ENCODE data around the gene TNPO3. TPM values are rescaled to one million over a fixed set of nuclear protein-coding genes. Genes with fewer than 3 reads are reported as not detected.

Gene TNPO3
- total and polyA plus RNA-seq, 10 of the 15 experiments (the other 5 are each of a cell fraction or from before 2014, with no cell fraction given): 17.6 to 91.8 (median 65.9) TPM

DNA sequence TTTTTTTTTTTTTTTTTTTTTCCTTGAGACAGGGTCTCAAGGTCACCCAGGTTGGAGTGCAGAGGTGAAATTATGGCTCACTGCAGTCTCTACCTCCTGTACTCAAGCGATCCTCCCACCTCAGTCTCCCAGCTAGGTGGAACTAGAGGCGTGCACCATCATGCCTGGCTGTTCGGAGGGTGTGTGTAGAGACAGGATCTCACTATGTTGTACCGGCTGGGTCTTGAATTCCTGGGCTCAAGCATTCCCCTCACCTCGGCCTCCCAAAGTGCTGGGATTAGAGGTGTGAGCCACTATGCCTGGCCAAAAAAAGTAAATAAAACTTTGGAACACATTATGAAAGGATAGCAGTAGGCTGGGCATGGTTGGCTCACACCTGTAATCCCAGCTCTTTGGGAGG is 39.6 kb upstream of the TNPO3 start (continued):
- TF ChIP-seq, protein P1, sequence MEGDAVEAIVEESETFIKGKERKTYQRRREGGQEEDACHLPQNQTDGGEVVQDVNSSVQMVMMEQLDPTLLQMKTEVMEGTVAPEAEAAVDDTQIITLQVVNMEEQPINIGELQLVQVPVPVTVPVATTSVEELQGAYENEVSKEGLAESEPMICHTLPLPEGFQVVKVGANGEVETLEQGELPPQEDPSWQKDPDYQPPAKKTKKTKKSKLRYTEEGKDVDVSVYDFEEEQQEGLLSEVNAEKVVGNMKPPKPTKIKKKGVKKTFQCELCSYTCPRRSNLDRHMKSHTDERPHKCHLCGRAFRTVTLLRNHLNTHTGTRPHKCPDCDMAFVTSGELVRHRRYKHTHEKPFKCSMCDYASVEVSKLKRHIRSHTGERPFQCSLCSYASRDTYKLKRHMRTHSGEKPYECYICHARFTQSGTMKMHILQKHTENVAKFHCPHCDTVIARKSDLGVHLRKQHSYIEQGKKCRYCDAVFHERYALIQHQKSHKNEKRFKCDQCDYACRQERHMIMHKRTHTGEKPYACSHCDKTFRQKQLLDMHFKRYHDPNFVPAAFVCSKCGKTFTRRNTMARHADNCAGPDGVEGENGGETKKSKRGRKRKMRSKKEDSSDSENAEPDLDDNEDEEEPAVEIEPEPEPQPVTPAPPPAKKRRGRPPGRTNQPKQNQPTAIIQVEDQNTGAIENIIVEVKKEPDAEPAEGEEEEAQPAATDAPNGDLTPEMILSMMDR (IDR thresholded peaks at IDR 0.05 in 2 of 3, conservative IDR thresholded peaks at IDR 0.05 in 1 of 3; ENCODE audit: control insufficient read depth in 2 of 3, extremely low read depth in 1 of 3, insufficient read depth in 1 of 3, low read depth in 3 of 3, low read length in 3 of 3): no peak
- TF ChIP-seq SUZ12 (IDR thresholded peaks at IDR 0.05; ENCODE audit: unreplicated experiment) (no peak), SREBF2 (IDR thresholded peaks at IDR 0.05; ENCODE audit: low read length) (no peak), RELA (IDR thresholded peaks at IDR 0.05; ENCODE audit: borderline replicate concordance, partially characterized antibody) (no peak), STAT3 (IDR thresholded peaks at IDR 0.05; ENCODE audit: low read depth, low read length) (no peak), HCFC1 (IDR thresholded peaks at IDR 0.05; ENCODE audit: low read length) (no peak)

DNA sequence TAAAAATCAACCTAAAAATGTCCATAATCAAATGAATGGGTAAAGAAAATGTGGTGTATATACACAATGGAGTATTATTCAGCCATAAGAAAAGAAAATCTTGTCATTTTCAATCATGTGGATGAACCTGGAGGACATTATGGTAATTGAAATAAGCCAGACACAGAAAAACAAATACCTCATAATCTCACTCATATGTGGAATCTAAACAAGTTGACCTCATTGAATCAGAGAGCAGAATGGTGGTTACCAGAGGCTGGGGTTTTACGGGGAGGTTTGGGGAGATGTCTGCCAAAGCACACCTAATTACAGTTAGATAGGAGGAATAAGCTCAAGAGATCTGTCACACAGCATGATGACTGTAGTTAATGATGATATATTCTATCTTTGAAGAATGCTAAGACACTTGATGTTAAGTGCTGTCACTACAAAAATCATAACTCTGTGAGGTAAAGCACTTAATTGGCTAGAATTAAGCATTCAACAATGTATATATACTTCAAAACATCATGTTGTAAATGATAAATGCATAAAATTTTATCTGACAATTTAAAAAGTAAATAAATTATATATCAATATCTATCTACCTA is 39.1 kb upstream of the TNPO3 start:
- Histone ChIP-seq H3K27me3 (replicated peaks in 1 of 2; ENCODE audit: control insufficient read depth in 2 of 2, insufficient read depth in 2 of 2, low read length in 1 of 2) (no peaks in the 10 kb centered on the region), H3K4me1 (ENCODE audit: control insufficient read depth, insufficient read depth, low read length) (peaks cover 40% of the 10 kb centered on the region), H3K9ac (ENCODE audit: control insufficient read depth, insufficient read depth, low read length) (no peak overlapping the region), H3K9me3 (replicated peaks; ENCODE audit: control insufficient read depth, insufficient read depth, low read length) (no peaks in the 10 kb centered on the region; the same call in 1 of the 3 replicates), H3K79me2 (ENCODE audit: control insufficient read depth, insufficient read depth, low read length) (no peaks in the 10 kb centered on the region), H3K36me3 (ENCODE audit: control insufficient read depth in 2 of 2, insufficient read depth in 2 of 2, low read length in 1 of 2) (no peaks in the 10 kb centered on the region), H3K27ac (ENCODE audit: control insufficient read depth, insufficient read depth) (no peak overlapping the region), H4K20me1 (ENCODE audit: control insufficient read depth, insufficient read depth) (no peaks in the 10 kb centered on the region), H2AFZ (ENCODE audit: control insufficient read depth, low read depth, low read length) (no peak overlapping the region), H3K4me2 (ENCODE audit: control insufficient read depth, insufficient read depth) (no peak overlapping the region), H3K4me3 (no peak overlapping the region)
- ChIA-PET POLR2A (no interaction called here), RAD21 (ENCODE audit: unreplicated experiment) (interaction anchor here (0.6 to 2.5 kb wide), 9 partner anchors 9 to 231 kb away, joined by 3 to 10 read pairs (median 4); partner anchors contain the start of gene ATP6V1F), CTCF (interaction anchor here (1.0 to 2.3 kb wide), 5 partner anchors 9 to 117 kb away, joined by 3 to 14 read pairs (median 9); no protein-coding TSS in a partner anchor), SMC1A (ENCODE audit: uncharacterized antibody, unreplicated experiment) (interaction anchor here (0.6 to 2.4 kb wide), 9 partner anchors 9 to 227 kb away, joined by 3 to 8 read pairs (median 5); partner anchors contain the start of genes TNPO3 and TSPAN33)
- no TSS peak for BruUV-seq (replicated peaks)
- no peak for DNase-seq (ENCODE audit: low read depth, low spot score)
- peak; percentile 37 for ATAC-seq
- WGBS (ENCODE audit: insufficient coverage, insufficient replicate concordance, low lambda C conversion rate, missing lambda C conversion rate): 13% methylated on average over 1 of the region's 1 CpG
- peak; percentile 13 for FAIRE-seq
- intact Hi-C loops (cut with micrococcal nuclease; ENCODE audit: unreplicated experiment): loop anchor here (2.0 to 5.0 kb wide), 5 partner anchors 42 to 302 kb away; partner anchors contain the start of gene CCDC136
- in situ Hi-C loops (cut with MboI): loop anchor here (5.0 kb wide), 1 partner anchor 187 kb away; no protein-coding TSS in a partner anchor
- peak; percentile 69 for TF ChIP-seq ATF7 (IDR thresholded peaks at IDR 0.05; ENCODE audit: low read depth)
- TF ChIP-seq, protein P2, sequence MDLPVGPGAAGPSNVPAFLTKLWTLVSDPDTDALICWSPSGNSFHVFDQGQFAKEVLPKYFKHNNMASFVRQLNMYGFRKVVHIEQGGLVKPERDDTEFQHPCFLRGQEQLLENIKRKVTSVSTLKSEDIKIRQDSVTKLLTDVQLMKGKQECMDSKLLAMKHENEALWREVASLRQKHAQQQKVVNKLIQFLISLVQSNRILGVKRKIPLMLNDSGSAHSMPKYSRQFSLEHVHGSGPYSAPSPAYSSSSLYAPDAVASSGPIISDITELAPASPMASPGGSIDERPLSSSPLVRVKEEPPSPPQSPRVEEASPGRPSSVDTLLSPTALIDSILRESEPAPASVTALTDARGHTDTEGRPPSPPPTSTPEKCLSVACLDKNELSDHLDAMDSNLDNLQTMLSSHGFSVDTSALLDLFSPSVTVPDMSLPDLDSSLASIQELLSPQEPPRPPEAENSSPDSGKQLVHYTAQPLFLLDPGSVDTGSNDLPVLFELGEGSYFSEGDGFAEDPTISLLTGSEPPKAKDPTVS (IDR thresholded peaks at IDR 0.05; ENCODE audit: low read depth, low read length): no peak
- TF ChIP-seq, protein P3, sequence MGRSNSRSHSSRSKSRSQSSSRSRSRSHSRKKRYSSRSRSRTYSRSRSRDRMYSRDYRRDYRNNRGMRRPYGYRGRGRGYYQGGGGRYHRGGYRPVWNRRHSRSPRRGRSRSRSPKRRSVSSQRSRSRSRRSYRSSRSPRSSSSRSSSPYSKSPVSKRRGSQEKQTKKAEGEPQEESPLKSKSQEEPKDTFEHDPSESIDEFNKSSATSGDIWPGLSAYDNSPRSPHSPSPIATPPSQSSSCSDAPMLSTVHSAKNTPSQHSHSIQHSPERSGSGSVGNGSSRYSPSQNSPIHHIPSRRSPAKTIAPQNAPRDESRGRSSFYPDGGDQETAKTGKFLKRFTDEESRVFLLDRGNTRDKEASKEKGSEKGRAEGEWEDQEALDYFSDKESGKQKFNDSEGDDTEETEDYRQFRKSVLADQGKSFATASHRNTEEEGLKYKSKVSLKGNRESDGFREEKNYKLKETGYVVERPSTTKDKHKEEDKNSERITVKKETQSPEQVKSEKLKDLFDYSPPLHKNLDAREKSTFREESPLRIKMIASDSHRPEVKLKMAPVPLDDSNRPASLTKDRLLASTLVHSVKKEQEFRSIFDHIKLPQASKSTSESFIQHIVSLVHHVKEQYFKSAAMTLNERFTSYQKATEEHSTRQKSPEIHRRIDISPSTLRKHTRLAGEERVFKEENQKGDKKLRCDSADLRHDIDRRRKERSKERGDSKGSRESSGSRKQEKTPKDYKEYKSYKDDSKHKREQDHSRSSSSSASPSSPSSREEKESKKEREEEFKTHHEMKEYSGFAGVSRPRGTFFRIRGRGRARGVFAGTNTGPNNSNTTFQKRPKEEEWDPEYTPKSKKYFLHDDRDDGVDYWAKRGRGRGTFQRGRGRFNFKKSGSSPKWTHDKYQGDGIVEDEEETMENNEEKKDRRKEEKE (IDR thresholded peaks at IDR 0.05): no peak
- TF ChIP-seq JUNB (IDR thresholded peaks at IDR 0.05): peak; percentile 75
- TF ChIP-seq, protein P4, sequence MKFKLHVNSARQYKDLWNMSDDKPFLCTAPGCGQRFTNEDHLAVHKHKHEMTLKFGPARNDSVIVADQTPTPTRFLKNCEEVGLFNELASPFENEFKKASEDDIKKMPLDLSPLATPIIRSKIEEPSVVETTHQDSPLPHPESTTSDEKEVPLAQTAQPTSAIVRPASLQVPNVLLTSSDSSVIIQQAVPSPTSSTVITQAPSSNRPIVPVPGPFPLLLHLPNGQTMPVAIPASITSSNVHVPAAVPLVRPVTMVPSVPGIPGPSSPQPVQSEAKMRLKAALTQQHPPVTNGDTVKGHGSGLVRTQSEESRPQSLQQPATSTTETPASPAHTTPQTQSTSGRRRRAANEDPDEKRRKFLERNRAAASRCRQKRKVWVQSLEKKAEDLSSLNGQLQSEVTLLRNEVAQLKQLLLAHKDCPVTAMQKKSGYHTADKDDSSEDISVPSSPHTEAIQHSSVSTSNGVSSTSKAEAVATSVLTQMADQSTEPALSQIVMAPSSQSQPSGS (IDR thresholded peaks at IDR 0.05; ENCODE audit: low read length): peak; percentile 60
- no peak for TF ChIP-seq SMAD1 (IDR thresholded peaks at IDR 0.05; ENCODE audit: low read depth, partially characterized antibody)
- 0 out of 2 replicates have a peak, but pooled peaks have one; percentile 4 for TF ChIP-seq RAD21 (IDR thresholded peaks at IDR 0.05; ENCODE audit: insufficient read depth, low read depth, low read length)
- TF ChIP-seq SMAD5 (IDR thresholded peaks at IDR 0.05; ENCODE audit: low read depth): no peak
- TF ChIP-seq ZNF384 (IDR thresholded peaks at IDR 0.05; ENCODE audit: borderline replicate concordance, low read depth, low read length): no peak
